RCC 7860 (cell line): ENCODE data around the gene KIFC3.
A peak's percentile ranks its signal among the peaks of the same experiment; 100 is the strongest.
"Not testable (repeated sequence)": the region's sequence is repeated elsewhere in the genome, so short reads cannot be mapped to it uniquely, and the experiment has no call there.

Experiments used
- DNase-seq: peaks from one replicate; pipeline ENCODE4 v3.0.0-alpha.2; 2015; ENCODE audit warnings: low spot score
- FAIRE-seq: peaks from 2 replicates; lab custom pipeline; 2012; peaks lifted over from hg19 to GRCh38; lab: Jason Lieb, UNC

Gene KIFC3

GRCh38 chr16:57825298-57826044 lies 23.2 kb upstream of the KIFC3 start:
- no peak for FAIRE-seq

DNA sequence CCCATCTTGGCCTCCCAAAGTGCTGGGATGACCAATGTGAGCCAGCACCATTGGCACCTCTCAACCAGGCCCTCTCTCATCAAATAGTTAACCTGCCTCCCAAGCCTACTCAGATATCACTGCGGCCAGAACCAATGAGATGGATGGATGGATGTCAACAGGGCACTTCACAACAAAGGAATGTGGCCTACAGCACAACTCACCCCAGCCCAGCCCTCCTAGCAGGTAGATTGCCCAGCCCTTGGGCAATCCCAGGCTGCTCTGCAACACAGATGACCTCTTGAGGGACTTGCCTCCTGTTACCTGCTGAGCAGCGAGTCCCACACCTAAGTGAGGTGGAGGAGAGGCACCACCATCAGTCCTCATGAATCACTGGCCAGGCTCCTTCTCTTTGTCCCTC lies 22.6 kb upstream of the KIFC3 start:
- FAIRE-seq (no peak), DNase-seq (no peak)

More at GRCh38 chr16:57825298-57826044, 23.2 kb upstream of the KIFC3 start:
- DNase-seq = no peak

- no peak for FAIRE-seq
These were observed 21.5 kb upstream of the KIFC3 start for GRCh38 chr16:57823836-57824235.

DNA sequence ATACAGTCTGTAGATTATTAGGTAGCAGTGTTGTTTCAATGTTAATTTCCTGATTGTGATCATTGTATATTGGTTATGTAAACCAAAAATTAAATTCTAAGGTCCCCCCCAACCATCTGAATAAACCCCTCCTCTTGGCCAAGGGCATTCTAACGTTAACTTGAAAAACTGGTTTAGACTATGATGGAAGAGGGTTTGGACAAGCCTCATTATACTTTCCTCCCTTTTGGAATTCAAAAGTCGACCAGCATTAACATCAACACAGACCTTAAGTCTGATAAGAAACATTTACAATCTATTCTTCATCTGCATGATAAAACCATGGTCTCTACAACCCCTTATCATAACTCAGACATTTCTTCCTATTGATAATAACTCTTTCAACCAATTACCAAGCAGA lies 20.6 kb upstream of the KIFC3 start:
- DNase-seq (no peak), FAIRE-seq (no peak)

More at GRCh38 chr16:57823836-57824235, 21.5 kb upstream of the KIFC3 start:
- no peak for DNase-seq

- DNase-seq (no peak), FAIRE-seq (no peak)
These were observed 19.8 kb upstream of the KIFC3 start for GRCh38 chr16:57822018-57822553.

DNA sequence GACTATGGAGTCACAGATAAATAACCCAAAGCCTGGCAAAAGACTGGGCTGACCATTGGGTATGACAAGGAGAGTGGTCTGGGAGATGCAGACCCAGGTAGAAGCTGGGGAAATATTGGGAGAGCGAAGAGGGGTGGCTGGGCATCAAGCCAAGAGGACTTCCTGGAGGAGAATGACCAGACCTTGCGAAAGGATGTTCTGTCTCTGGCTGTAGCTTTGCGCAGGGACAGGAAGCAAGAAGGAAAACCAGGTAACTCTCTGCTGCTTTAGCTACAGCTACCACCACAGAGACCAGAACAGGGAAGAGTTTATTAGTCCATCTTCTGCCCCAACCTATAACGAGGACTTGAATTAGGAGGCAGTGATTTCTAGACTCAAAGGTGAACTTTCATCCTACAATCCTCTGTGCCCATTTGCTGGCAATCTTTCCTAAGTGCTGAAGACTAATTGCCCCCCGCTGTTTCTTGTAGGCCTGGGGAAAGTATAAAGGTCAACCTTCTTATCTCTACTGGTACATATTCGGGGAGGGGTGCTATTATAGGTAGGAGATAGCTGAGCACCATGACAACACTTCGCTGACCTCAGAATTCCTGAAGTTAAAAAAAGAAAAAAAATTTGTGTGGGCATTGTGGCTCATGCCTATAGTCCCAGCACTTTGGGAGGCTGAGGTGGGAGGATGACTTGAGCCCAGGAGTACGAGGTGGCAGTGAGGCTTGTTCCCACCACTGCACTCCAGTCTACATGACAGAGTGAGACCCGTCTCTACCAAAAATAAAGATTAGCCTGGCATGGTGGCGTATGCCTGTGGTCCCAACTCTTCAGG lies 19.1 kb upstream of the KIFC3 start:
- FAIRE-seq (no peak), DNase-seq (no peak)

DNA sequence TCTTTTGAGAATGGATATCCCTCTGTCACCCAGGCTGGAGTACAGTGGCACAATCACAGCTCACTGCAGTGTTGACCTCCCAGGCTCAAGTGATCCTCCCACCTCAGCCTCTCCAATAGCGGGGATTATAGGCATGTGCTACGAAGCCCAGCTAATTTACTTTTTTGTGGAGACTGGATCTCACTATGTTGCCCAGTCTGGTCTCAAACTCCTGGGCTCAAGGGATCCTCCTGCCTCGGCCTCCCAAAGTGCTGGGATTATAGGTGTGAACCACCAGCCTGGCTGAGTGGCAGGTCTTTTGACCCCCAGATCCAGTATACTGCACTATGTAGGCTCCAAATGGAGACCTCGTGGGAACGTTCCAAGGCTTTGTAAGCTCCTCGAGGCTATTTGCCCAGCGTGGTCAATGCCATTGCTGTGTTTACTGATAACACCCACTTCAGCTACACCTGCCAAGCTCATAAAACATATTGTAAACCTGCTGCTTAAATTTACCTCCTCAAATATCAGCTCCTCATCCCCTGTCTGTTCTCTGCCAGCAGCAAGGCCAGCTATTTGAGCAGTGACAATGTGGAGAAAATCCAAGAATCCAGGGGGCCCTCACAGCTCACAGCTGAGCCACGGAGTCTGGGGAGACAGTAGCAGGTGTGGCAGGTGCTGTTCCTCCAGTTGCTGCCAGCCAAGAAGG lies 16.2 kb upstream of the KIFC3 start:
- FAIRE-seq (no peak), DNase-seq (no peak)

DNA sequence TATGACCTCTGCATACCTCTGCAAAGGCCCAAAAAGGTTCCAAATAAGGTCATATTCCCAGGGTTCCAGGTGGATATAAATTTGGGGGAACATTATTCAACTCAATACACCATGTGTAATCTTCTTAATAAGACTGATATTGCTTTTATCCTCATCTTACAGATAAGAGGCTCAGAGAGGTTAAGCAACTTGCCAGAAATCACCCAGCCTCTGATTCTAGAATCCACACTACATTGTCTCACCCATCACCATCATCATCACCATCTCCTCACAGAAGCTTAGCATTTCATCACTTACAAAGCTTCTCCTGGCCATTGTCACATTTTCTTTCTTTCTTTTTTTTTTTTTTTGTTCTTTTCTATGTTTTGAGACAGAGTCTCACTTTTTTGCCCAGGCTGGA lies 15.4 kb upstream of the KIFC3 start:
- FAIRE-seq (no peak), DNase-seq (no peak)

GRCh38 chr16:57815987-57816745 lies 13.9 kb upstream of the KIFC3 start:
- DNase-seq = peak; percentile 86
- FAIRE-seq = peak; percentile 80

DNA sequence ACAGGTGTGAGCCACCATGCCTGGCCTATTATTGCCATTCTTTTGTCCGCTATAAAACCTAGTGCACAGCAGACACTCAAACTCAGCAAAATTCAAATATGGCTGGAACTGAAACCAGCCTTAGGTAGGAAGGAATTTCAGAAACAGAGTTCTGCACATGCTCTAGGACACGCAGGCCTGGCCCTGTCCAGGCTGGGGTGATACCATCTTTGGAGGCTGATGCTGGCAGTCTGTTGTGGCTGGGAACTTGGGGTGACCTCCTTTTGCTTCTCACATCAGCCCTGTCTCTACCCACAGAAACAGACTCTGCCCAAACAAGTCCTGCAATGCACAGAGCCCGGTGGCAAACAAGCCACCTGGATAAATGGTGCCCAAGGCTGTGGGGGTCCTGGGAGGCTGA lies 12.6 kb upstream of the KIFC3 start:
- no peak for FAIRE-seq
- DNase-seq = no peak

GRCh38 chr16:57813466-57813865 lies 11.2 kb upstream of the KIFC3 start:
- DNase-seq = no peak
- FAIRE-seq = no peak

- DNase-seq, FAIRE-seq: not testable (repeated sequence)
These were observed 9.0 kb upstream of the KIFC3 start for GRCh38 chr16:57811340-57811739.

DNA sequence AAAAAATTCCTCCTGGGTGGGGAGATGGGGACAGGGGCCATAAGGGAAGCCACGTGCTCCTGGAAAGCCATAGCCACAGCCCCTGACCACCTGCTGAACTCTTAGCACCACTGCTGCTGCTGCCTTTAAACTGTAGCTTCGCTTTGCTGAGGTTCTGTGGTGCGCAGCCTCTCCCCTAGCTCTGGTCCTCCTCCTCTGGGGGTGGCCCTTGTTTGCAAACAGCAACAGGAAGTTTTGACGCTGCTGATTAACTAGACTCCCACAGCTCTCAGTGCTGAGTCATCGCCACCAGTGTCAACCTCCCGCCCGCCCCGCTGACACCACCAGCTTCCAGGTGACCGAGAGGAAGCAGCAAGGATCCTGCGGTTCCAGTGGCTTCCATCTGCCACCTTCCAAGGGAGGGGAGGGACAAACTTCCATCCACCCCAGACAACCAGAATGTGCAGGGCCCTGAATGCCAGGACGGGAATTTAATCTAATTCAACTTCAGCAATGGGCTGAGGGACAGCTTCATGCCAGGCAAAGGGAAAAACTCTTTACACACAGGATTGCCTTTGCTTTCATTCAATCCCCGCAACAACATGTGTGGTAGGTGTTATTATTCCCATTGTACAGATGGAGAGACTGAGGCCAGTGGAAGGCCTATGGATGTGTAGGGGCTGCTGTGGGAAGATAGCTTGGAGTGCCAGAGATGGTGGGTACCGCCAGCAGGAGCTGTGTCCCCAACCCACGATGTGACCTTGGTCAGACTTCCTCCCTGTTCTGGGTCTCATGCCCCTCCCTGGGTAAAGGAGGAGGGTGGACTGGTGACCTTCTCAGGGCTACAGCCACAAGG lies 8.1 kb upstream of the KIFC3 start:
- DNase-seq = peak; percentile 88
- FAIRE-seq = peak; percentile 80

- FAIRE-seq = no peak
These were observed 7.2 kb upstream of the KIFC3 start for GRCh38 chr16:57809276-57810196.

GRCh38 chr16:57808589-57809228 lies 6.4 kb upstream of the KIFC3 start:
- no peak for FAIRE-seq
- DNase-seq = no peak

More at GRCh38 chr16:57809276-57810196, 7.2 kb upstream of the KIFC3 start:
- peak; percentile 45 for DNase-seq

- DNase-seq (peak; percentile 87), FAIRE-seq (peak; percentile 76)
These were observed 5.8 kb upstream of the KIFC3 start for GRCh38 chr16:57807968-57808528.

GRCh38 chr16:57807252-57807967 lies 5.1 kb upstream of the KIFC3 start:
- peak; percentile 78 for DNase-seq
- FAIRE-seq = peak; percentile 57
